HepG2 (cell line): Measurements from ENCODE around the gene CCDC170. TPM values are rescaled to one million over a fixed set of nuclear protein-coding genes. Genes with fewer than 3 reads are reported as not detected.

ENCODE experiments used
- AGO2 ChIP-seq: fragments of 200-400 bp; formaldehyde crosslinking; optimal IDR thresholded peaks from 2 replicates; pipeline ENCODE3; 2017; ENCODE audit warnings: mild to moderate bottlenecking, low read depth, low read length, moderate library complexity
- BCL6 ChIP-seq: IDR thresholded peaks from 2 replicates; pipeline ENCODE4 v1.6.1; 2016; ENCODE audit warnings: missing genetic modification reagents, missing compliant biosample characterization
- IRF2 ChIP-seq: IDR thresholded peaks from 2 replicates; pipeline ENCODE4 v1.6.1; 2018; ENCODE audit warnings: missing genetic modification reagents, missing compliant biosample characterization
- JUNB ChIP-seq: sonication (generic); formaldehyde crosslinking; IDR thresholded peaks from 2 replicates; pipeline ENCODE4 v1.8.0; 2022; ENCODE audit warnings: missing genetic modification reagents, mild to moderate bottlenecking, borderline replicate concordance
- MZF1 ChIP-seq: sonication (generic); formaldehyde crosslinking; IDR thresholded peaks from 2 replicates; pipeline ENCODE4 v1.8.1; 2023; ENCODE audit warnings: mild to moderate bottlenecking, missing genetic modification reagents, borderline replicate concordance
- PITX1 ChIP-seq: sonication (generic); formaldehyde crosslinking; IDR thresholded peaks from 2 replicates; pipeline ENCODE4 v1.5.1; 2020; ENCODE audit warnings: mild to moderate bottlenecking, missing genetic modification reagents
- RAD21 ChIP-seq: fragments of 450-650 bp; formaldehyde crosslinking; IDR thresholded peaks from 2 replicates; pipeline ENCODE4 v1.5.0; 2020; ENCODE audit warnings: mild to moderate bottlenecking
- RORA ChIP-seq: sonication (generic); formaldehyde crosslinking; IDR thresholded peaks from 2 replicates; pipeline ENCODE4 v1.5.0; 2020; ENCODE audit warnings: mild to moderate bottlenecking, missing genetic modification reagents, moderate library complexity
- RXRB ChIP-seq: IDR thresholded peaks from 2 replicates; pipeline ENCODE4 v1.6.1; 2016; ENCODE audit warnings: borderline replicate concordance, missing genetic modification reagents, missing compliant biosample characterization
- TEAD3 ChIP-seq: optimal IDR thresholded peaks from 2 replicates; pipeline ENCODE3; 2016; ENCODE audit warnings: borderline replicate concordance
- ZNF275 ChIP-seq: sonication (generic); formaldehyde crosslinking; IDR thresholded peaks from 2 replicates; pipeline ENCODE4 v1.8.0; 2022; ENCODE audit warnings: missing genetic modification reagents, mild to moderate bottlenecking, inconsistent platforms, borderline replicate concordance
- ZNF331 ChIP-seq: sonication (generic); formaldehyde crosslinking; IDR thresholded peaks from 2 replicates; pipeline ENCODE4 v1.4.0; 2020; ENCODE audit warnings: missing genetic modification reagents
- polyA plus RNA-seq, 8 experiments: library from polyadenylated mRNA; depleted of rRNA in 3 of 8; stranded (reverse) in 7 of 8; unstranded in 1 of 8; fragments of >200 nt; fragmentation: Illumina TruSeq in 4 of 8; extraction: Trizol in 4 of 8; gene quantifications; 2 replicates each; pipeline versions ENCODE4 v1.2.1 to v1.2.3, GENCODE V29; 2011 to 2016; ENCODE audit warnings: low read depth in 4 of 8, missing spikeins in 1 of 8, mixed read lengths in 1 of 8; ENCODE audit not compliant: insufficient read depth in 1 of 8
- total RNA-seq, 5 experiments: library from RNA; depleted of rRNA; stranded (reverse); fragments of >200 nt; fragmentation: Illumina TruSeq; extraction: Trizol; gene quantifications; 2 replicates each; pipeline ENCODE4 v1.2.3, GENCODE V29; 2016; ENCODE audit warnings: low read depth in 1 of 5
- TF ChIP-seq, protein P1 (sequence below): sonication (generic); formaldehyde crosslinking; IDR thresholded peaks from 2 replicates; pipeline ENCODE4 v1.5.0; 2020; ENCODE audit warnings: mild to moderate bottlenecking, missing genetic modification reagents, borderline replicate concordance
- TF ChIP-seq, protein P2 (sequence below): sonication (generic); formaldehyde crosslinking; IDR thresholded peaks from 2 replicates; pipeline ENCODE4 v1.4.0; 2020; ENCODE audit warnings: missing genetic modification reagents

CCDC170 gene
- total and polyA plus RNA-seq, 2 of the 13 experiments (the other 11 are each of a cell fraction or from before 2014, with no cell fraction given): 0.90 to 5.1 TPM

DNA sequence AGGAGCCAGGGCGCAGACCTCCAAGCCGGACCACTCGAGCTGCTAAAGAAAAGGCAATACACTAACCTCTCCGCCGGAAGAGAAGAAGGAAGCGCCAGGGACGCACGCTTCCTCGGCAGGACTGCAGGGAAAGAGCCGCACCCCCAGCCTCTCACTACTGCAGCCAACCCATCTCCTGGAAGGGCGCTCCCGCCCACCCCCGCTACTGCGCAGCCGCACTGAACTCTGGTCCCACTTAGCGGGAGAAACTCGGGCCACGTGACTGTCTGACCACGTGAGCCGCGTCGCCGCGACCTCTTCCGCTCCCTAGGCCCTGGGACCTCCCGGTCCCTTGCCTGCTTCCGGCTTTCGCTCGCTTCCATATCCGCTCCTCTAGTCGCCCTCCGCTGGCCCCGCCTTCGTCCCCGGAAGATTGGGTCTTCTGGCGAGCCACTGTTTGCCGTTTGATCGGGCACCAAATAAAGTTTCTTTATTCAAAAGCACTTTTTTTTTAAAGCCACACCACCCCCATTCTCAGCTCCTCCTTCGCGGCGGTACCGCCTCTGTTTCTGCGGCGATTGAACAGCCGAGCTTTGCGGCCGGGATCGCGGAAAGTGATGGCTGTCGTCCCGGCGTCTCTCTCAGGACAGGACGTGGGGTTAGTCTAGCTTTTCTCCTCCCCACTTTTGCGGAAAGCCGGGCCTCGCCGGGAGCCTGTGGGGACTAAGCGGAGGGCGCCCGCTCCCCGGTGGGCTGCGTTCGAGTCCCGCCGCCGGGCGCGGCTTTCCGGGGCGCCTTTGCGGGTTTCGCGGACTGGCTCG is 41.7 kb upstream of the CCDC170 start, which contains the start of gene RMND1 (continued):
- TF ChIP-seq, protein P1, sequence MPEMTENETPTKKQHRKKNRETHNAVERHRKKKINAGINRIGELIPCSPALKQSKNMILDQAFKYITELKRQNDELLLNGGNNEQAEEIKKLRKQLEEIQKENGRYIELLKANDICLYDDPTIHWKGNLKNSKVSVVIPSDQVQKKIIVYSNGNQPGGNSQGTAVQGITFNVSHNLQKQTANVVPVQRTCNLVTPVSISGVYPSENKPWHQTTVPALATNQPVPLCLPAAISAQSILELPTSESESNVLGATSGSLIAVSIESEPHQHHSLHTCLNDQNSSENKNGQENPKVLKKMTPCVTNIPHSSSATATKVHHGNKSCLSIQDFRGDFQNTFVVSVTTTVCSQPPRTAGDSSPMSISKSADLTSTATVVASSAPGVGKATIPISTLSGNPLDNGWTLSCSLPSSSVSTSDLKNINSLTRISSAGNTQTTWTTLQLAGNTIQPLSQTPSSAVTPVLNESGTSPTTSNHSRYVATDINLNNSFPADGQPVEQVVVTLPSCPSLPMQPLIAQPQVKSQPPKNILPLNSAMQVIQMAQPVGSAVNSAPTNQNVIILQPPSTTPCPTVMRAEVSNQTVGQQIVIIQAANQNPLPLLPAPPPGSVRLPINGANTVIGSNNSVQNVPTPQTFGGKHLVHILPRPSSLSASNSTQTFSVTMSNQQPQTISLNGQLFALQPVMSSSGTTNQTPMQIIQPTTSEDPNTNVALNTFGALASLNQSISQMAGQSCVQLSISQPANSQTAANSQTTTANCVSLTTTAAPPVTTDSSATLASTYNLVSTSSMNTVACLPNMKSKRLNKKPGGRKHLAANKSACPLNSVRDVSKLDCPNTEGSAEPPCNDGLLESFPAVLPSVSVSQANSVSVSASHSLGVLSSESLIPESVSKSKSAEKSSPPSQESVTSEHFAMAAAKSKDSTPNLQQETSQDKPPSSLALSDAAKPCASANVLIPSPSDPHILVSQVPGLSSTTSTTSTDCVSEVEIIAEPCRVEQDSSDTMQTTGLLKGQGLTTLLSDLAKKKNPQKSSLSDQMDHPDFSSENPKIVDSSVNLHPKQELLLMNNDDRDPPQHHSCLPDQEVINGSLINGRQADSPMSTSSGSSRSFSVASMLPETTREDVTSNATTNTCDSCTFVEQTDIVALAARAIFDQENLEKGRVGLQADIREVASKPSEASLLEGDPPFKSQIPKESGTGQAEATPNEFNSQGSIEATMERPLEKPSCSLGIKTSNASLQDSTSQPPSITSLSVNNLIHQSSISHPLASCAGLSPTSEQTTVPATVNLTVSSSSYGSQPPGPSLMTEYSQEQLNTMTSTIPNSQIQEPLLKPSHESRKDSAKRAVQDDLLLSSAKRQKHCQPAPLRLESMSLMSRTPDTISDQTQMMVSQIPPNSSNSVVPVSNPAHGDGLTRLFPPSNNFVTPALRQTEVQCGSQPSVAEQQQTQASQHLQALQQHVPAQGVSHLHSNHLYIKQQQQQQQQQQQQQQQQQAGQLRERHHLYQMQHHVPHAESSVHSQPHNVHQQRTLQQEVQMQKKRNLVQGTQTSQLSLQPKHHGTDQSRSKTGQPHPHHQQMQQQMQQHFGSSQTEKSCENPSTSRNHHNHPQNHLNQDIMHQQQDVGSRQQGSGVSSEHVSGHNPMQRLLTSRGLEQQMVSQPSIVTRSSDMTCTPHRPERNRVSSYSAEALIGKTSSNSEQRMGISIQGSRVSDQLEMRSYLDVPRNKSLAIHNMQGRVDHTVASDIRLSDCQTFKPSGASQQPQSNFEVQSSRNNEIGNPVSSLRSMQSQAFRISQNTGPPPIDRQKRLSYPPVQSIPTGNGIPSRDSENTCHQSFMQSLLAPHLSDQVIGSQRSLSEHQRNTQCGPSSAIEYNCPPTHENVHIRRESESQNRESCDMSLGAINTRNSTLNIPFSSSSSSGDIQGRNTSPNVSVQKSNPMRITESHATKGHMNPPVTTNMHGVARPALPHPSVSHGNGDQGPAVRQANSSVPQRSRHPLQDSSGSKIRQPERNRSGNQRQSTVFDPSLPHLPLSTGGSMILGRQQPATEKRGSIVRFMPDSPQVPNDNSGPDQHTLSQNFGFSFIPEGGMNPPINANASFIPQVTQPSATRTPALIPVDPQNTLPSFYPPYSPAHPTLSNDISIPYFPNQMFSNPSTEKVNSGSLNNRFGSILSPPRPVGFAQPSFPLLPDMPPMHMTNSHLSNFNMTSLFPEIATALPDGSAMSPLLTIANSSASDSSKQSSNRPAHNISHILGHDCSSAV (CRISPR knock-in tag): no peak
- TF ChIP-seq, protein P2, sequence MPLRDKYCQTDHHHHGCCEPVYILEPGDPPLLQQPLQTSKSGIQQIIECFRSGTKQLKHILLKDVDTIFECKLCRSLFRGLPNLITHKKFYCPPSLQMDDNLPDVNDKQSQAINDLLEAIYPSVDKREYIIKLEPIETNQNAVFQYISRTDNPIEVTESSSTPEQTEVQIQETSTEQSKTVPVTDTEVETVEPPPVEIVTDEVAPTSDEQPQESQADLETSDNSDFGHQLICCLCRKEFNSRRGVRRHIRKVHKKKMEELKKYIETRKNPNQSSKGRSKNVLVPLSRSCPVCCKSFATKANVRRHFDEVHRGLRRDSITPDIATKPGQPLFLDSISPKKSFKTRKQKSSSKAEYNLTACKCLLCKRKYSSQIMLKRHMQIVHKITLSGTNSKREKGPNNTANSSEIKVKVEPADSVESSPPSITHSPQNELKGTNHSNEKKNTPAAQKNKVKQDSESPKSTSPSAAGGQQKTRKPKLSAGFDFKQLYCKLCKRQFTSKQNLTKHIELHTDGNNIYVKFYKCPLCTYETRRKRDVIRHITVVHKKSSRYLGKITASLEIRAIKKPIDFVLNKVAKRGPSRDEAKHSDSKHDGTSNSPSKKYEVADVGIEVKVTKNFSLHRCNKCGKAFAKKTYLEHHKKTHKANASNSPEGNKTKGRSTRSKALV (CRISPR knock-in tag): peak; percentile 94
- TF ChIP-seq AGO2 (peak; percentile 55), TEAD3 (CRISPR knock-in tag) (peak; percentile 90), ZNF331 (peak; percentile 88), MZF1 (no peak), ZNF275 (peak; percentile 100; the same call in 1 of the 2 replicates), JUNB (CRISPR knock-in tag) (0 out of 2 replicates have a peak, but pooled peaks have one; percentile 30), PITX1 (CRISPR knock-in tag) (no peak; the same call in 1 of the 2 replicates), IRF2 (CRISPR knock-in tag) (peak; percentile 98), RORA (CRISPR knock-in tag) (no peak), RXRB (CRISPR knock-in tag) (peak; percentile 94), RAD21 (CRISPR knock-in tag) (peak; percentile 21; the same call in 1 of the 2 replicates), BCL6 (CRISPR knock-in tag) (peak; percentile 67)
